Spleen (tissue), 11 donors: ENCODE measurements around the gene TMED5. TPM values are rescaled to one million over a fixed set of nuclear protein-coding genes. Genes with fewer than 3 reads are reported as not detected.

Experiments
- DNase-seq: peaks from one replicate; pipeline ENCODE4 v3.0.0-alpha.2; 2020
- H3K27ac ChIP-seq, 8 donors: fragments of 200-600 bp; sonication (generic) in 7 of 8; 1 replicate in 4 of 8; 2 replicates in 4 of 8; pipeline versions ENCODE4 v1.5.0 to v1.8.0; 2016 to 2021; ENCODE audit warnings: inconsistent platforms in 4 of 8, mild to moderate bottlenecking in 4 of 8, moderate library complexity in 1 of 8
- H3K27me3 ChIP-seq, 7 donors: fragments of 200-600 bp; sonication (generic) in 6 of 7; replicated peaks in 1 of 7; 1 replicate in 4 of 7; 2 replicates in 3 of 7; pipeline versions ENCODE4 v1.5.0 to v1.8.0; 2016 to 2021; ENCODE audit warnings: inconsistent platforms in 3 of 7, mild to moderate bottlenecking in 1 of 7
- H3K36me3 ChIP-seq, 6 donors: fragments of 200-600 bp; sonication (generic) in 5 of 6; 1 replicate in 4 of 6; 2 replicates in 2 of 6; pipeline versions ENCODE4 v1.5.0 to v1.8.0; 2016 to 2021; ENCODE audit warnings: inconsistent platforms in 2 of 6
- H3K4me1 ChIP-seq, 6 donors: fragments of 200-600 bp; sonication (generic) in 5 of 6; 1 replicate in 3 of 6; 2 replicates in 3 of 6; pipeline versions ENCODE4 v1.5.0 to v1.8.0; 2016 to 2021; ENCODE audit warnings: inconsistent platforms in 3 of 6
- H3K4me3 ChIP-seq, 8 donors: fragments of 200-600 bp; sonication (generic) in 7 of 8; 1 replicate in 4 of 8; 2 replicates in 4 of 8; pipeline versions ENCODE4 v1.5.0 to v1.8.0; 2016 to 2021; ENCODE audit warnings: inconsistent platforms in 4 of 8, mild to moderate bottlenecking in 4 of 8, moderate library complexity in 2 of 8
- H3K9me3 ChIP-seq, 8 donors: fragments of 200-600 bp; sonication (generic) in 7 of 8; 1 replicate in 4 of 8; 2 replicates in 4 of 8; pipeline versions ENCODE4 v1.5.0 to v1.8.0; 2016 to 2021; ENCODE audit warnings: inconsistent platforms in 4 of 8
- CTCF ChIP-seq, 11 experiments: fragments of 200-600 bp in 7 of 11; fragments of 450-650 bp in 4 of 11; sonication (generic) in 4 of 11; IDR thresholded peaks in 8 of 11; conservative IDR thresholded peaks in 3 of 11; 1 replicate in 7 of 11; 2 replicates in 4 of 11; pipeline versions ENCODE4 v1.4.0 to v1.8.0; 2016 to 2021; ENCODE audit warnings: antibody characterized with exemption in 11 of 11, inconsistent platforms in 4 of 11, mild to moderate bottlenecking in 1 of 11
- POLR2A ChIP-seq, 3 donors: fragments of 450-650 bp; IDR thresholded peaks; one replicate each; pipeline ENCODE4 v1.5.1; 2017; ENCODE audit warnings: antibody characterized with exemption in 3 of 3, mild to moderate bottlenecking in 1 of 3
- POLR2AphosphoS5 ChIP-seq, 3 donors: sonication (generic); formaldehyde crosslinking; IDR thresholded peaks; one replicate each; pipeline ENCODE4 v1.5.1; 2017; ENCODE audit warnings: antibody characterized with exemption in 3 of 3
- WGBS, 5 donors: extraction: QIAGEN DNeasy Blood & Tissue Kit in 3 of 5; methylation state at CpG; one replicate each; pipeline versions ENCODE4 v1.1.5 to v1.1.7; 2013 to 2018; 5-methylcytosine and 5-hydroxymethylcytosine counted together
- intact Hi-C: fragments of 100-400 bp; cut with DNase I; formaldehyde crosslinking; loops from one replicate; pipeline ENCODE4 v1.15.0; 2023; ENCODE audit warnings: low total_unique reads
- polyA plus RNA-seq, 3 donors: library from polyadenylated mRNA; stranded (reverse); fragments of 200-250 nt; gene quantifications; one replicate each; pipeline ENCODE4 v1.2.1, GENCODE V29; 2013
- total RNA-seq, 7 donors: library from RNA; depleted of rRNA in 3 of 7; stranded (reverse); fragments of >200 nt in 3 of 7; fragmentation: NEBNext Ultra II Directional in 4 of 7; extraction: Animal tissue kit (Norgen Biotek cat#: 25700) in 4 of 7; gene quantifications; one replicate each; pipeline versions ENCODE4 v1.1.0 to v1.2.1, GENCODE V29; 2016 to 2021
- donor health status: healthy with polysubstance abuse.
- donor health status: DM: no; HTN: no; CAD: no; lungs with moderate emphysema.
- donor health status: DM: no; HTN: no; CAD: no.
- donor health status: Bipolar disorder and iron deficiency.
- donor health status: healthy.
- donor health status: DM: no; HTN: no; CAD: no.
- donor health status: DM: yes; HTN: yes; CAD: no.

The TMED5 gene
- total and polyA plus RNA-seq, 10 donors = 11.1 to 102 (median 53.9) TPM

GRCh38 chr1:93205892-93206566 is 25.8 kb upstream of the TMED5 start:
- no peaks in the 10 kb centered on the region for H3K27me3 ChIP-seq
- H3K27ac ChIP-seq = no peak overlapping the region
- H3K4me3 ChIP-seq = no peak overlapping the region
- no peak for TF ChIP-seq CTCF (IDR thresholded peaks at IDR 0.05 in 8 of 11, conservative IDR thresholded peaks at IDR 0.05 in 3 of 11)
- TF ChIP-seq POLR2A (IDR thresholded peaks at IDR 0.05) = no peak
- TF ChIP-seq POLR2AphosphoS5 (IDR thresholded peaks at IDR 0.05) = no peak
- intact Hi-C loops = no loop called here
- WGBS, 5 donors = 93 to 96% (median 95%) methylated on average over 6 of the region's 6 CpGs
- H3K9me3 ChIP-seq = no peaks in the 10 kb centered on the region
- DNase-seq = no peak
- H3K36me3 ChIP-seq = peaks cover 0 to 74% (median 10%) of the 10 kb centered on the region in 6 donors
- H3K4me1 ChIP-seq = no peaks in the 10 kb centered on the region

GRCh38 chr1:93200714-93201113 is 20.5 kb upstream of the TMED5 start:
- H3K4me3 ChIP-seq = no peak overlapping the region
- DNase-seq = no peak
- no peak for TF ChIP-seq CTCF (IDR thresholded peaks at IDR 0.05 in 8 of 11, conservative IDR thresholded peaks at IDR 0.05 in 3 of 11)
- intact Hi-C loops = no loop called here
- H3K36me3 ChIP-seq = peaks cover 0 to 66% (median 7%) of the 10 kb centered on the region in 6 donors
- no peaks in the 10 kb centered on the region for H3K4me1 ChIP-seq
- no peaks in the 10 kb centered on the region for H3K27me3 ChIP-seq
- WGBS, 5 donors = 93 to 99% (median 96%) methylated on average over 4 of the region's 4 CpGs
- H3K27ac ChIP-seq = no peak overlapping the region
- H3K9me3 ChIP-seq = no peaks in the 10 kb centered on the region

- no peaks in the 10 kb centered on the region for H3K9me3 ChIP-seq
- no peaks in the 10 kb centered on the region for H3K4me1 ChIP-seq
- intact Hi-C loops = no loop called here
- H3K27me3 ChIP-seq = no peaks in the 10 kb centered on the region
- H3K27ac ChIP-seq = no peak overlapping the region
- no peak overlapping the region for H3K4me3 ChIP-seq
- no peak for DNase-seq
- TF ChIP-seq POLR2AphosphoS5 (IDR thresholded peaks at IDR 0.05) = no peak
- TF ChIP-seq CTCF (IDR thresholded peaks at IDR 0.05 in 8 of 11, conservative IDR thresholded peaks at IDR 0.05 in 3 of 11) = no peak
- no peak for TF ChIP-seq POLR2A (IDR thresholded peaks at IDR 0.05)
- H3K36me3 ChIP-seq = peaks cover 0 to 68% (median 7%) of the 10 kb centered on the region in 6 donors
- WGBS, 5 donors = 95 to 99% (median 98%) methylated on average over 6 of the region's 6 CpGs
Observed at GRCh38 chr1:93200086-93200620, 19.9 kb upstream of the TMED5 start.

- Histone ChIP-seq H3K27ac (no peak overlapping the region), H3K9me3 (no peaks in the 10 kb centered on the region), H3K4me3 (no peak overlapping the region), H3K27me3 (no peaks in the 10 kb centered on the region), H3K36me3 (peaks cover 0 to 75% (median 7%) of the 10 kb centered on the region in 6 donors), H3K4me1 (no peaks in the 10 kb centered on the region)
- no peak for DNase-seq
- no peak for TF ChIP-seq CTCF (IDR thresholded peaks at IDR 0.05 in 8 of 11, conservative IDR thresholded peaks at IDR 0.05 in 3 of 11)
- TF ChIP-seq POLR2A (IDR thresholded peaks at IDR 0.05) = no peak
- no peak for TF ChIP-seq POLR2AphosphoS5 (IDR thresholded peaks at IDR 0.05)
- intact Hi-C loops = no loop called here
- 97 to 100% (median 98%) methylated on average over 2 to 9 of the region's 9 CpGs for WGBS, 5 donors
Observed at GRCh38 chr1:93199150-93199549, 18.9 kb upstream of the TMED5 start.
